SK-N-SH (cell line): ENCODE data around the gene LSG1. TPM values are rescaled to one million over a fixed set of nuclear protein-coding genes. Genes with fewer than 3 reads are reported as not detected.

ENCODE experiments used
- CTCF ChIA-PET: fragments of 300-600, 350-600 bp; formaldehyde crosslinking; extraction: SDS; loops from one replicate; lab custom pipeline; 2021; lab: Yijun Ruan, JAX
- POLR2A ChIA-PET: fragments of 350-600 bp; sonication (Branson Sonifier 250); formaldehyde crosslinking; extraction: SDS; loops from one replicate; lab custom pipeline; 2020; ENCODE audit warnings: antibody characterized with exemption, inconsistent platforms; lab: Yijun Ruan, JAX
- DNase-seq: peaks from one replicate; pipeline ENCODE4 v3.0.0; 2012
- H2AFZ ChIP-seq: fragments of 200-600 bp; sonication (generic); 2 replicates; pipeline ENCODE4 v1.8.1; 2016; ENCODE audit warnings: antibody characterized with exemption, mild to moderate bottlenecking, low read depth
- H3F3A ChIP-seq: fragments of 200-600 bp; sonication (generic); replicated peaks from 2 replicates; pipeline ENCODE3; 2016; ENCODE audit warnings: antibody characterized with exemption, mild to moderate bottlenecking; ENCODE audit not compliant: insufficient read depth
- H3K27ac ChIP-seq, 2 experiments: fragments of 200-500 bp in 1 of 2; fragments of 200-600 bp in 1 of 2; sonication (Bioruptor generic) in 1 of 2; sonication (generic), shearing (Covaris generic) in 1 of 2; 2 replicates each; pipeline versions ENCODE4 v1.5.1 to v1.6.1; 2014 to 2016; ENCODE audit warnings: low read depth in 2 of 2, inconsistent platforms in 1 of 2, low read length in 1 of 2, mild to moderate bottlenecking in 1 of 2, mixed read lengths in 1 of 2
- H3K27me3 ChIP-seq: fragments of 200-600 bp; sonication (generic), shearing (Covaris generic); 2 replicates; pipeline ENCODE4 v1.6.1; 2016; ENCODE audit warnings: mixed run types; ENCODE audit not compliant: insufficient read depth
- H3K36me3 ChIP-seq, 2 experiments: fragments of 200-500 bp in 1 of 2; fragments of 200-600 bp in 1 of 2; sonication (Bioruptor generic) in 1 of 2; sonication (generic) in 1 of 2; replicated peaks in 1 of 2; 2 replicates each; pipeline versions ENCODE3 to v1.5.1; 2014 to 2016; ENCODE audit warnings: low read length in 1 of 2, mild to moderate bottlenecking in 1 of 2; ENCODE audit not compliant: insufficient read depth in 2 of 2, control insufficient read depth in 1 of 2
- H3K4me1 ChIP-seq, 2 experiments: fragments of 200-500 bp in 1 of 2; fragments of 200-600 bp in 1 of 2; sonication (Bioruptor generic) in 1 of 2; sonication (generic), shearing (Covaris generic) in 1 of 2; 2 replicates each; pipeline versions ENCODE4 v1.5.1 to v1.6.1; 2014 to 2016; ENCODE audit warnings: low read depth in 1 of 2, low read length in 1 of 2, mixed run types in 1 of 2; ENCODE audit not compliant: insufficient read depth in 2 of 2, control insufficient read depth in 1 of 2
- H3K4me2 ChIP-seq: fragments of 200-600 bp; sonication (generic), shearing (Covaris generic); 2 replicates; pipeline ENCODE4 v1.6.1; 2017; ENCODE audit warnings: mixed run types
- H3K4me3 ChIP-seq, 2 experiments: fragments of 200-500 bp in 1 of 2; fragments of 200-600 bp in 1 of 2; sonication (Bioruptor generic) in 1 of 2; sonication (generic), shearing (Covaris generic) in 1 of 2; 2 replicates each; pipeline versions ENCODE4 v1.5.1 to v1.8.1; 2014 to 2016; ENCODE audit warnings: low read depth in 2 of 2, inconsistent platforms in 1 of 2, low read length in 1 of 2, mild to moderate bottlenecking in 1 of 2, mixed read lengths in 1 of 2, moderate library complexity in 1 of 2
- H3K79me2 ChIP-seq: fragments of 200-600 bp; sonication (generic); 2 replicates; pipeline ENCODE4 v1.8.1; 2017; ENCODE audit warnings: mild to moderate bottlenecking; ENCODE audit not compliant: insufficient read depth
- H3K9ac ChIP-seq: fragments of 200-600 bp; sonication (generic); 2 replicates; pipeline ENCODE4 v1.6.1; 2017; ENCODE audit warnings: mixed run types
- H3K9me2 ChIP-seq: fragments of 200-600 bp; sonication (generic); 2 replicates; pipeline ENCODE4 v1.6.1; 2017; ENCODE audit warnings: mixed run types
- H3K9me3 ChIP-seq: fragments of 200-600 bp; sonication (generic); 2 replicates; pipeline ENCODE4 v1.6.1; 2017; ENCODE audit warnings: mixed run types, mild to moderate bottlenecking, moderate library complexity
- H4K20me1 ChIP-seq: fragments of 200-600 bp; sonication (generic); 2 replicates; pipeline ENCODE4 v1.6.1; 2017; ENCODE audit warnings: mild to moderate bottlenecking, mixed run types; ENCODE audit not compliant: insufficient read depth
- FOXM1 ChIP-seq: IDR thresholded peaks from 2 replicates; pipeline ENCODE4 v1.4.0; 2012; ENCODE audit warnings: low read depth, mild to moderate bottlenecking
- MEF2A ChIP-seq: IDR thresholded peaks from 2 replicates; pipeline ENCODE4 v1.4.0; 2012; ENCODE audit warnings: low read depth, borderline replicate concordance
- MXI1 ChIP-seq: IDR thresholded peaks from 2 replicates; pipeline ENCODE4 v1.6.1; 2012; ENCODE audit warnings: mild to moderate bottlenecking, low read depth, low read length, improper control_type of control experiment
- RAD21 ChIP-seq: IDR thresholded peaks from 2 replicates; pipeline ENCODE4 v1.6.1; 2012; ENCODE audit warnings: mild to moderate bottlenecking, low read length
- RCOR1 ChIP-seq: fragments of 150-350 bp; IDR thresholded peaks from 2 replicates; pipeline ENCODE4 v1.6.1; 2017; ENCODE audit warnings: antibody characterized with exemption, low read length
- TAF1 ChIP-seq: IDR thresholded peaks from 2 replicates; pipeline ENCODE4 v1.6.1; 2012; ENCODE audit warnings: low read depth, mild to moderate bottlenecking, low read length, moderate library complexity, borderline replicate concordance
- YY1 ChIP-seq: IDR thresholded peaks from 2 replicates; pipeline ENCODE4 v1.4.0; 2012; ENCODE audit warnings: low read depth, mild to moderate bottlenecking
- WGBS: methylation state at CpG from one replicate; pipeline ENCODE4 v1.1.6; 2017; ENCODE audit warnings: low lambda C conversion rate; 5-methylcytosine and 5-hydroxymethylcytosine counted together
- polyA plus RNA-seq, 3 experiments: library from polyadenylated mRNA; depleted of rRNA; stranded (reverse); fragments of >200 nt; gene quantifications; 2 replicates each; pipeline ENCODE4 v1.2.3, GENCODE V29; 2012
- TF ChIP-seq, protein P1 (sequence below): fragments of 200-600 bp; sonication (generic); IDR thresholded peaks from 2 replicates; pipeline ENCODE4 v1.6.1; 2017; ENCODE audit warnings: antibody characterized with exemption, mild to moderate bottlenecking, moderate library complexity
- TF ChIP-seq, protein P2 (sequence below): fragments of 150-350 bp; IDR thresholded peaks from 2 replicates; pipeline ENCODE4 v1.6.1; 2016; ENCODE audit warnings: mild to moderate bottlenecking, low read depth, low read length

The LSG1 gene
- polyA plus RNA-seq, 1 of the 3 experiments (the other 2 are of a cell fraction), result 35.1 TPM

DNA sequence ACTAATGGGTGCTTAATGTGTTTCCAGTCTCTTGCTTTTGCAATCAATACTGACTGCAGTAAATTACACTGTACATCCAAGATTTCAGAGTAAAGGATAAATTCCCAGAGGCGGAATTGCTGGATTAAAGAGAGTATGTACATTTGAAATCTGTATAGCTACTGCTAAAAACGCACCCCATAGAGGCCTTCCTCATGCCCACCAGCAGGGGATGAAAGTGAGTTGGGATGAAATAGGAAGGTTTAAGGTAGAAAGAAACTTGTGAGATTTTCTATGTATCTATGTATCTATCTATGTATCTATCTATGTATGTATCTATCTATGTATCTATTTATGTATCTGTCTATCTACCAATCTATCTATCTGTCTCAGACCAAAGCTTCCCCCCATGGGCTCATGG is 67.2 kb downstream of the LSG1 start:
- Histone ChIP-seq H3K4me3 (no peak overlapping the region), H3K9me3 (no peaks in the 10 kb centered on the region), H3K27ac (no peak overlapping the region), H3K79me2 (no peaks in the 10 kb centered on the region), H3K4me2 (no peak overlapping the region), H3K9ac (no peak overlapping the region), H3K27me3 (no peaks in the 10 kb centered on the region), H3K9me2 (no peaks in the 10 kb centered on the region), H3K36me3 (peaks cover 0 to 8% of the 10 kb centered on the region in 2 experiments), H3F3A (peaks cover 7% of the 10 kb centered on the region), H4K20me1 (no peaks in the 10 kb centered on the region)
- 89% methylated on average over 2 of the region's 2 CpGs for WGBS
- POLR2A ChIA-PET, result no interaction called here
- DNase-seq, result no peak
- CTCF ChIA-PET, result interaction anchor here (0.8 to 3.5 kb wide), 7 partner anchors 10 to 271 kb away, joined by 3 to 31 read pairs (median 4); partner anchors contain the start of gene LSG1
- peak; percentile 12; the same call in 1 of the 2 replicates for TF ChIP-seq RAD21
- TF ChIP-seq FOXM1, result no peak
- TF ChIP-seq, protein P1, sequence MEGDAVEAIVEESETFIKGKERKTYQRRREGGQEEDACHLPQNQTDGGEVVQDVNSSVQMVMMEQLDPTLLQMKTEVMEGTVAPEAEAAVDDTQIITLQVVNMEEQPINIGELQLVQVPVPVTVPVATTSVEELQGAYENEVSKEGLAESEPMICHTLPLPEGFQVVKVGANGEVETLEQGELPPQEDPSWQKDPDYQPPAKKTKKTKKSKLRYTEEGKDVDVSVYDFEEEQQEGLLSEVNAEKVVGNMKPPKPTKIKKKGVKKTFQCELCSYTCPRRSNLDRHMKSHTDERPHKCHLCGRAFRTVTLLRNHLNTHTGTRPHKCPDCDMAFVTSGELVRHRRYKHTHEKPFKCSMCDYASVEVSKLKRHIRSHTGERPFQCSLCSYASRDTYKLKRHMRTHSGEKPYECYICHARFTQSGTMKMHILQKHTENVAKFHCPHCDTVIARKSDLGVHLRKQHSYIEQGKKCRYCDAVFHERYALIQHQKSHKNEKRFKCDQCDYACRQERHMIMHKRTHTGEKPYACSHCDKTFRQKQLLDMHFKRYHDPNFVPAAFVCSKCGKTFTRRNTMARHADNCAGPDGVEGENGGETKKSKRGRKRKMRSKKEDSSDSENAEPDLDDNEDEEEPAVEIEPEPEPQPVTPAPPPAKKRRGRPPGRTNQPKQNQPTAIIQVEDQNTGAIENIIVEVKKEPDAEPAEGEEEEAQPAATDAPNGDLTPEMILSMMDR, result peak; percentile 51
- TF ChIP-seq, all 33 proteins: peak for 2
- Histone ChIP-seq H3K4me1 (peaks cover 0 to 7% of the 10 kb centered on the region in 2 experiments; a peak in 1 of 4 replicates), H2AFZ (no peak overlapping the region)

DNA sequence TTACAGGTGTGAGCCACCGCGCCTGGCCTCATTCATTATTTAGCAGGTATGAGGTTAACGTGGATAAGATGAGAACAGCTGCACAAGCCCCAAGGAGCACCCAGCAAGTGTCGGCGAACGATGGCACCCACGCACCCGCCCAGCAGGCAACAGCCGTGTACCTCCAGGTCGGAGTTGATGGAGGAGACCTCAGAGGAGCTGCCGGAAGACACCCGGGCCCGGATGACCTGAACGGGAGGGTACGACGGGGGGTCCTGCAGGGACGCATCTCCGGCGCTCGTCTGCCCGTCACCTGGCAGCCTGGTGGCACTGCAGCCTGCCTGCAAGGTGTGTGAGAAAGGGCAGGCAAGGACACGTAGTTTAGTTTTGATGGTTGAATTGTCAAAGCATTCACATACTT is 67.9 kb downstream of the LSG1 start:
- 98% methylated on average over 19 of the region's 22 CpGs for WGBS
- ChIA-PET CTCF (interaction anchor here (0.8 to 3.5 kb wide), 4 partner anchors 9 to 120 kb away, joined by 3 to 31 read pairs (median 6); partner anchors contain the start of gene LSG1), POLR2A (no interaction called here)
- no peaks in the 10 kb centered on the region for H4K20me1 ChIP-seq
- no peak overlapping the region for H3K9ac ChIP-seq
- TF ChIP-seq MEF2A, result no peak
- TF ChIP-seq, protein P2, sequence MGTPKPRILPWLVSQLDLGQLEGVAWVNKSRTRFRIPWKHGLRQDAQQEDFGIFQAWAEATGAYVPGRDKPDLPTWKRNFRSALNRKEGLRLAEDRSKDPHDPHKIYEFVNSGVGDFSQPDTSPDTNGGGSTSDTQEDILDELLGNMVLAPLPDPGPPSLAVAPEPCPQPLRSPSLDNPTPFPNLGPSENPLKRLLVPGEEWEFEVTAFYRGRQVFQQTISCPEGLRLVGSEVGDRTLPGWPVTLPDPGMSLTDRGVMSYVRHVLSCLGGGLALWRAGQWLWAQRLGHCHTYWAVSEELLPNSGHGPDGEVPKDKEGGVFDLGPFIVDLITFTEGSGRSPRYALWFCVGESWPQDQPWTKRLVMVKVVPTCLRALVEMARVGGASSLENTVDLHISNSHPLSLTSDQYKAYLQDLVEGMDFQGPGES, result no peak
- no peak for TF ChIP-seq YY1
- no peak for TF ChIP-seq MXI1
- TF ChIP-seq TAF1, result no peak
- no peak for TF ChIP-seq FOXM1
- TF ChIP-seq RCOR1, result no peak
- no peak overlapping the region for H3K4me2 ChIP-seq
- H3K27ac ChIP-seq, result no peak overlapping the region
- DNase-seq, result no peak
- no peak overlapping the region for H3K4me3 ChIP-seq
- no peaks in the 10 kb centered on the region for H3K79me2 ChIP-seq
- H3K27me3 ChIP-seq, result no peaks in the 10 kb centered on the region
- H3K4me1 ChIP-seq, result peaks cover 0 to 7% of the 10 kb centered on the region in 2 experiments; a peak in 1 of 4 replicates
- H3K9me2 ChIP-seq, result no peaks in the 10 kb centered on the region
- H2AFZ ChIP-seq, result no peak overlapping the region
- no peaks in the 10 kb centered on the region for H3K9me3 ChIP-seq
- H3F3A ChIP-seq, result peaks cover 7% of the 10 kb centered on the region
- peaks cover 0 to 8% of the 10 kb centered on the region in 2 experiments for H3K36me3 ChIP-seq
